NCI-H510A (cell line): ENCODE measurements around the gene SGSH.
"Not testable (repeated sequence)": the region's sequence is repeated elsewhere in the genome, so short reads cannot be mapped to it uniquely, and the experiment has no call there.

Experiments used
- DNase-seq: peaks from one replicate; lab custom pipeline; 2025; lab: John Stamatoyannopoulos, UW

Gene SGSH

GRCh38 chr17:80210348-80211108, 9.6 kb downstream of the SGSH start:
- DNase-seq = no peak

- DNase-seq = no peak
These were observed 10.4 kb downstream of the SGSH start for GRCh38 chr17:80209765-80210164.

GRCh38 chr17:80208050-80208449, 12.1 kb downstream of the SGSH start:
- no peak for DNase-seq

- no peak for DNase-seq
These were observed 14.3 kb downstream of the SGSH start for GRCh38 chr17:80205811-80206210.

GRCh38 chr17:80204626-80205468, 15.3 kb downstream of the SGSH start:
- DNase-seq = no peak

GRCh38 chr17:80203471-80203963, 16.6 kb downstream of the SGSH start:
- no peak for DNase-seq

- no peak for DNase-seq
These were observed 17.9 kb downstream of the SGSH start for GRCh38 chr17:80202197-80202596.

- DNase-seq = no peak
These were observed 18.7 kb downstream of the SGSH start for GRCh38 chr17:80201446-80201845.

- DNase-seq = not testable (repeated sequence)
These were observed 20.8 kb downstream of the SGSH start for GRCh38 chr17:80199295-80199694.

- DNase-seq = no peak
These were observed 21.9 kb downstream of the SGSH start for GRCh38 chr17:80198144-80198661.

- DNase-seq = no peak
These were observed 23.5 kb downstream of the SGSH start for GRCh38 chr17:80196652-80197051.

- DNase-seq = no peak
These were observed 24.2 kb downstream of the SGSH start for GRCh38 chr17:80195671-80196529.

GRCh38 chr17:80195141-80195540, 25.0 kb downstream of the SGSH start:
- DNase-seq = no peak

- no peak for DNase-seq
These were observed 28.1 kb downstream of the SGSH start for GRCh38 chr17:80191865-80192661.

- DNase-seq = no peak
These were observed 28.9 kb downstream of the SGSH start for GRCh38 chr17:80191192-80191591.

GRCh38 chr17:80190716-80191115, 29.4 kb downstream of the SGSH start:
- no peak for DNase-seq

- DNase-seq = no peak
These were observed 30.5 kb downstream of the SGSH start for GRCh38 chr17:80189611-80190010.

- DNase-seq = no peak
These were observed 32.6 kb downstream of the SGSH start for GRCh38 chr17:80187515-80187941.

GRCh38 chr17:80187090-80187489, 33.0 kb downstream of the SGSH start:
- DNase-seq = no peak

- no peak for DNase-seq
These were observed 34.2 kb downstream of the SGSH start for GRCh38 chr17:80185968-80186367.

- DNase-seq = no peak
These were observed 35.8 kb downstream of the SGSH start for GRCh38 chr17:80184423-80184714.
